Hematopoietic multipotent progenitor cell treated with erythropoietin and hydrocortisone succinate and interleukin-3 and kit ligand, for 8 days (in vitro differentiated cells): Measurements from ENCODE around the gene GMNN.
"Not testable (repeated sequence)": the region's sequence is repeated elsewhere in the genome, so short reads cannot be mapped to it uniquely, and the experiment has no call there.

Source experiments
- DNase-seq: peaks from one replicate; pipeline ENCODE4 v3.0.0-alpha.2; 2015

The GMNN gene

GRCh38 chr6:24763578-24763977, 11.2 kb upstream of the GMNN start:
- DNase-seq: peak; percentile 85

- DNase-seq: not testable (repeated sequence)
Measured at GRCh38 chr6:24764833-24765828, 9.6 kb upstream of the GMNN start.

- not testable (repeated sequence) for DNase-seq
Measured at GRCh38 chr6:24765968-24766367, 8.8 kb upstream of the GMNN start.

GRCh38 chr6:24766680-24767462, 7.9 kb upstream of the GMNN start:
- DNase-seq: peak; percentile 71

- no peak for DNase-seq
Measured at GRCh38 chr6:24768361-24768760, 6.4 kb upstream of the GMNN start.

- DNase-seq: no peak
Measured at GRCh38 chr6:24775520-24776058, 852 bp downstream of the GMNN start.

GRCh38 chr6:24777227-24777626, 2.5 kb downstream of the GMNN start:
- no peak for DNase-seq

GRCh38 chr6:24778121-24778520, 3.4 kb downstream of the GMNN start:
- no peak for DNase-seq

- DNase-seq: no peak
Measured at GRCh38 chr6:24778878-24779277, 4.1 kb downstream of the GMNN start.

- no peak for DNase-seq
Measured at GRCh38 chr6:24779416-24780016, 4.8 kb downstream of the GMNN start.

GRCh38 chr6:24780206-24780605, 5.5 kb downstream of the GMNN start:
- DNase-seq: no peak

GRCh38 chr6:24788031-24788665, 13.4 kb downstream of the GMNN start:
- DNase-seq: no peak

- no peak for DNase-seq
Measured at GRCh38 chr6:24795106-24795505, 20.4 kb downstream of the GMNN start.

GRCh38 chr6:24796616-24797290, 22.0 kb downstream of the GMNN start:
- DNase-seq: no peak

GRCh38 chr6:24797596-24798216, 23.0 kb downstream of the GMNN start:
- DNase-seq: no peak

- no peak for DNase-seq
Measured at GRCh38 chr6:24798740-24799540, 24.2 kb downstream of the GMNN start, which contains the start of gene ARMH2. ARMH2 (minus strand) TSS chr6:24798917; CDS start chr6:24798857, 60 bp downstream.

- no peak for DNase-seq
Measured at GRCh38 chr6:24799541-24799915, 24.8 kb downstream of the GMNN start.

- no peak for DNase-seq
Measured at GRCh38 chr6:24802271-24803059, 27.7 kb downstream of the GMNN start.

GRCh38 chr6:24807584-24807983, 32.8 kb downstream of the GMNN start:
- DNase-seq: no peak

GRCh38 chr6:24809728-24810127, 35.0 kb downstream of the GMNN start:
- no peak for DNase-seq
